OCI-LY1 (cell line): ENCODE data around the gene SPON2.

Experiments
- H2AFZ ChIP-seq: fragments of 200-600 bp; sonication (generic), shearing (Covaris generic); 2 replicates; pipeline ENCODE4 v1.6.0; 2014; ENCODE audit warnings: antibody characterized with exemption, mild to moderate bottlenecking, low read length
- H3F3A ChIP-seq: fragments of 200-600 bp; sonication (generic), shearing (Covaris generic); 2 replicates; pipeline ENCODE4 v1.6.0; 2014; ENCODE audit warnings: mild to moderate bottlenecking, antibody characterized with exemption, low read length, moderate library complexity; ENCODE audit not compliant: insufficient read depth
- H3K27ac ChIP-seq: fragments of 200-600 bp; sonication (generic); 2 replicates; pipeline ENCODE4 v1.5.1; 2014; ENCODE audit warnings: low read length, mixed run types, mild to moderate bottlenecking, low read depth; ENCODE audit not compliant: poor library complexity, severe bottlenecking
- H3K27me3 ChIP-seq: fragments of 200-600 bp; sonication (generic); 2 replicates; pipeline ENCODE4 v1.6.0; 2014; ENCODE audit warnings: antibody characterized with exemption, mild to moderate bottlenecking, low read length, moderate library complexity; ENCODE audit not compliant: insufficient read depth
- H3K36me3 ChIP-seq: fragments of 200-600 bp; sonication (generic); 2 replicates; pipeline ENCODE4 v1.6.1; 2014; ENCODE audit warnings: mild to moderate bottlenecking, antibody characterized with exemption, low read length, moderate library complexity, mixed read lengths; ENCODE audit not compliant: insufficient read depth
- H3K4me1 ChIP-seq: fragments of 200-600 bp; sonication (generic); 2 replicates; pipeline ENCODE4 v1.5.1; 2014; ENCODE audit warnings: mild to moderate bottlenecking, low read length, moderate library complexity; ENCODE audit not compliant: insufficient read depth, severe bottlenecking
- H3K4me2 ChIP-seq: fragments of 200-600 bp; sonication (generic), shearing (Covaris generic); 2 replicates; pipeline ENCODE4 v1.6.1; 2014; ENCODE audit warnings: low read length
- H3K4me3 ChIP-seq: fragments of 200-600 bp; sonication (generic); 2 replicates; pipeline ENCODE4 v1.5.1; 2014; ENCODE audit warnings: low read length, low read depth, mild to moderate bottlenecking, mixed read lengths; ENCODE audit not compliant: poor library complexity, severe bottlenecking
- H3K79me2 ChIP-seq: fragments of 200-600 bp; shearing (Covaris generic); 2 replicates; pipeline ENCODE4 v1.6.1; 2016; ENCODE audit warnings: mixed run types, low read length, mixed read lengths; ENCODE audit not compliant: insufficient read depth
- H3K9ac ChIP-seq: fragments of 200-600 bp; sonication (generic), shearing (Covaris generic); 2 replicates; pipeline ENCODE4 v1.6.1; 2014; ENCODE audit warnings: mild to moderate bottlenecking, low read length, mixed read lengths
- H3K9me2 ChIP-seq: fragments of 200-600 bp; sonication (generic), shearing (Covaris generic); 2 replicates; pipeline ENCODE4 v1.6.1; 2014; ENCODE audit warnings: low read depth, mild to moderate bottlenecking, low read length, mixed read lengths
- H3K9me3 ChIP-seq: fragments of 200-600 bp; shearing (Covaris generic); 2 replicates; pipeline ENCODE4 v1.6.1; 2014; ENCODE audit warnings: low read length, mixed read lengths
- H4K20me1 ChIP-seq: fragments of 200-600 bp; sonication (generic), shearing (Covaris generic); 2 replicates; pipeline ENCODE4 v1.6.0; 2016; ENCODE audit warnings: mild to moderate bottlenecking, low read length; ENCODE audit not compliant: insufficient read depth
- EZH2 ChIP-seq: fragments of 200-600 bp; sonication (generic), shearing (Covaris generic); IDR thresholded peaks from 2 replicates; pipeline ENCODE4 v1.8.0; 2017; ENCODE audit warnings: borderline replicate concordance, mixed run types, mild to moderate bottlenecking, antibody characterized with exemption, low read length, moderate library complexity, mixed read lengths
- TF ChIP-seq, protein P1 (sequence below): fragments of 200-600 bp; sonication (generic), shearing (Covaris generic); IDR thresholded peaks from 2 replicates; pipeline ENCODE4 v1.5.1; 2017; ENCODE audit warnings: mild to moderate bottlenecking, antibody characterized with exemption, low read length, moderate library complexity, mixed read lengths

The SPON2 gene

DNA sequence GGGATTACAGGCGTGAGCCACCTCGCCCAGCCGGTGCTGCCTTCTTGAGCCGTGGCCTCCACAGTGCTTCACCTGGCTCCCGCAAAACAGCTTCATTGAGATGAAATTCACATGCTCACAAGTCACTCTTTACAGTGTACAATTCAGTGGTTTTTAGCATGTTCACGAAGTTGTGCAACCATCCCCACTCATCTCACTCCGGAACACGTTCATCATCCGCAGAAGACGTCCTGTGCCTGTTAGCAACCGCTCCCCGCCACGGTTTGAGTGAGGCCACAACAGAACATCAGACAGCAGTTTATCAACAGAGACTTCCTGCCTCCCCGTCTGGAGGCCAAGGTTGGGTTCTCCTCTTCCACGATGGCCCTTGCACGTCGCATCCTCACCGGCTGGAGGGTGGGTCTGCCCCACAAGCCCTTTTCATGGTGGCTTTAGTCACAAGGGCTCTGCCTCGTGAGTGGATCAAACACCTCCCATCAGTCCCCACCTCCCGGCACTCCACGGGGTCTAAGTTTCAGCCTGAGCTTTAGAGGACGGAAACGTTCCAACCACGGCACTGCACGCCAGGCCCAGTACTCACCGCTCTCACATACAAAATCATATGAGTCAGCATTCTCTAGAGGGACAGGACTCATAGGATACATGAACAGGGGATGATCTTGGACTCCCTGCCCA lies 29.6 kb upstream of the SPON2 start:
- H3K9me3 ChIP-seq, result no peaks in the 10 kb centered on the region
- peak overlapping the region; percentile 54 for H3K27ac ChIP-seq
- H4K20me1 ChIP-seq, result no peaks in the 10 kb centered on the region
- no peak overlapping the region for H3K4me3 ChIP-seq
- no peak overlapping the region for H3K4me2 ChIP-seq
- no peaks in the 10 kb centered on the region for H3F3A ChIP-seq
- no peaks in the 10 kb centered on the region for H3K36me3 ChIP-seq
- no peaks in the 10 kb centered on the region for H3K79me2 ChIP-seq
- H3K9me2 ChIP-seq, result no peaks in the 10 kb centered on the region
- H3K9ac ChIP-seq, result no peak overlapping the region
- no peaks in the 10 kb centered on the region for H3K27me3 ChIP-seq
- H3K4me1 ChIP-seq, result peaks cover 17% of the 10 kb centered on the region
- no peak for TF ChIP-seq EZH2
- TF ChIP-seq, protein P1, sequence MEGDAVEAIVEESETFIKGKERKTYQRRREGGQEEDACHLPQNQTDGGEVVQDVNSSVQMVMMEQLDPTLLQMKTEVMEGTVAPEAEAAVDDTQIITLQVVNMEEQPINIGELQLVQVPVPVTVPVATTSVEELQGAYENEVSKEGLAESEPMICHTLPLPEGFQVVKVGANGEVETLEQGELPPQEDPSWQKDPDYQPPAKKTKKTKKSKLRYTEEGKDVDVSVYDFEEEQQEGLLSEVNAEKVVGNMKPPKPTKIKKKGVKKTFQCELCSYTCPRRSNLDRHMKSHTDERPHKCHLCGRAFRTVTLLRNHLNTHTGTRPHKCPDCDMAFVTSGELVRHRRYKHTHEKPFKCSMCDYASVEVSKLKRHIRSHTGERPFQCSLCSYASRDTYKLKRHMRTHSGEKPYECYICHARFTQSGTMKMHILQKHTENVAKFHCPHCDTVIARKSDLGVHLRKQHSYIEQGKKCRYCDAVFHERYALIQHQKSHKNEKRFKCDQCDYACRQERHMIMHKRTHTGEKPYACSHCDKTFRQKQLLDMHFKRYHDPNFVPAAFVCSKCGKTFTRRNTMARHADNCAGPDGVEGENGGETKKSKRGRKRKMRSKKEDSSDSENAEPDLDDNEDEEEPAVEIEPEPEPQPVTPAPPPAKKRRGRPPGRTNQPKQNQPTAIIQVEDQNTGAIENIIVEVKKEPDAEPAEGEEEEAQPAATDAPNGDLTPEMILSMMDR, result no peak
- H2AFZ ChIP-seq, result no peak overlapping the region

DNA sequence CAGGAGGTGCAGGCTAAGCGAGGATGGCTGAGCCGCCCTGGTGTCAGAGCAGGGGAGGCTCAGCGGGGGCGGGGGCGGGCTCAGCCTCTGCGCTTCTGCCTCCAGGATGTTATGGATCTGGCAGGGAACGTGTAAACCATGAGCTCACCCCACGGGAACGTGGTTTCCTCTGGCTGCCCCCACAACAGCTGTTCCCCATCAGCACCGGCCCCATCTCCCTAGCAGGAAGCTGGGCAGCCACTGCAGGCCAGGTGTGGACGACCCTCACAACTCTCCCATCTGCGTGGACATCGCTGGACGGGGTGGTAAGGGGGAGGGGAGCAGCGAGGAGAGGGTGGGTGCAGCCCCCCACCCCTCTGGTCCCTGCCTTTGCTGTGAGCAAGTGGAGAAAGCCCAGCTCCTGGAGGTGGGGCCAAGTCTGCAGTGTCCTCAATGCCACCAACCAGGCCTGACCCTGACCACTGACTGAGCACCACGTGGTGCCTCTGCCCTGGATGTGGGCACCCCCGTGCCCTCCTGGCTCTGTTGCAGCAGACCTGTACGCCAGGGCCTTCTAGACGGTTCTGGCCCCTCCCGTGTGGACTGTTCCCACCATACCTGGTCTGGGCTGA lies 28.1 kb upstream of the SPON2 start:
- TF ChIP-seq EZH2, result no peak
- TF ChIP-seq, protein P1, result no peak
- peaks cover 17% of the 10 kb centered on the region for H3K4me1 ChIP-seq
- no peaks in the 10 kb centered on the region for H3K9me2 ChIP-seq
- H3K79me2 ChIP-seq, result no peaks in the 10 kb centered on the region
- no peaks in the 10 kb centered on the region for H3F3A ChIP-seq
- no peaks in the 10 kb centered on the region for H3K27me3 ChIP-seq
- no peak overlapping the region for H3K4me3 ChIP-seq
- H3K36me3 ChIP-seq, result no peaks in the 10 kb centered on the region
- H3K27ac ChIP-seq, result no peak overlapping the region
- no peaks in the 10 kb centered on the region for H4K20me1 ChIP-seq
- no peak overlapping the region for H3K4me2 ChIP-seq
- no peak overlapping the region for H3K9ac ChIP-seq
- no peak overlapping the region for H2AFZ ChIP-seq
- H3K9me3 ChIP-seq, result no peaks in the 10 kb centered on the region

DNA sequence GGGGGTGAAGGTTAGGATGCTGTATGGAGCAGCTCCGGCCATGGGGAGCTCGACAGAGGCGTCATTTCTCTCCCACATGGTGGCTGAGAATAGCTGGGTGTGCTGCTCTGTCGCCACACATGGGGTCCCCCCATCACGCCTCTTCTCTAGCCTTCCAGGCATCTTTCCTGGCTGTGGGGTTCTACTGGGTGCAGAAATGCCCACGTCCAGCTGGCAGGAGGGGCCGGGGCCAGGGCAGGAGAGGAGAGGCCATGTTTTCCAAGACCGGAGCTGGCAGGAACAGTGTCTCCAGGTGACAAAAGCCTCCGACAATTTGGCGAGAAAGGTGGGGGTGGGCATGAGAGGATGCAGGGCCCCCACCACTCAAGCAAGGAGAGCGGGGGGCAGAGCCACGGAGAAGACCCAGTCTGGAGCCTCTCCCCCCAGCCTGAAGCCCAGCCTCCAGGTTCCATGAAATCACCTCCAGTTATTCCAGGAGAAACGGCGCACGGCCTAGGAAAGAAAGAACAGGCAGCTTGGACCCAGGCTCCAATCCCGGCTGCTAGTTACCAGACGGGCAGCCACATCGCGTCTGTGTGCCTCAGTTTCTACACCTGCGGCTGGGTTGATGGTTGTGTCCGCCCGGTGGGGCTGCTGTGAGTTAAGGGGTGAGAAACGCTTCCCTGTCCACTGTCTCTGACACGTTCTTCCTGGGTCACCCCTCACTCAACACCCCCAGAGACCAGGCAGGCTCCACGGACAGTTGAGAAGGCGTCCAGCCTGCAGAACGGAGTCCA lies 27.4 kb upstream of the SPON2 start:
- no peak for TF ChIP-seq EZH2
- TF ChIP-seq, protein P1, result no peak
- H3K9me2 ChIP-seq, result no peaks in the 10 kb centered on the region
- no peak overlapping the region for H3K27ac ChIP-seq
- no peaks in the 10 kb centered on the region for H3K27me3 ChIP-seq
- H3F3A ChIP-seq, result no peaks in the 10 kb centered on the region
- H4K20me1 ChIP-seq, result no peaks in the 10 kb centered on the region
- H3K9me3 ChIP-seq, result no peaks in the 10 kb centered on the region
- peaks cover 17% of the 10 kb centered on the region for H3K4me1 ChIP-seq
- no peak overlapping the region for H3K4me2 ChIP-seq
- no peaks in the 10 kb centered on the region for H3K36me3 ChIP-seq
- H3K9ac ChIP-seq, result no peak overlapping the region
- H3K4me3 ChIP-seq, result no peak overlapping the region
- H3K79me2 ChIP-seq, result no peaks in the 10 kb centered on the region
- H2AFZ ChIP-seq, result no peak overlapping the region
